Esophagus mucosa (tissue), 1 donor: ENCODE data around the gene AMOTL2. TPM values are rescaled to one million over a fixed set of nuclear protein-coding genes. Genes with fewer than 3 reads are reported as not detected.

Source experiments
- ATAC-seq: fragments of 200-7000 bp; cut with Tn5 transposase; one replicate; pipeline ENCODE4 v1.9.1; 2020
- total RNA-seq: library from RNA; stranded (reverse); gene quantifications from one replicate; pipeline ENCODE4 v1.2.4, GENCODE V29; 2023
- donor health status: DM: yes; HTN: yes; CAD: no.

The AMOTL2 gene
- total RNA-seq, 1 donor from 2014 or later: 33.2 TPM

- no peak for ATAC-seq
Observed at GRCh38 chr3:134366221-134366927, 7.9 kb downstream of the AMOTL2 start.

GRCh38 chr3:134365766-134366065, 8.5 kb downstream of the AMOTL2 start:
- no peak for ATAC-seq

- no peak for ATAC-seq
Observed at GRCh38 chr3:134364936-134365765, 9.1 kb downstream of the AMOTL2 start.

GRCh38 chr3:134364061-134364935, 9.9 kb downstream of the AMOTL2 start:
- peak; percentile 87 for ATAC-seq

GRCh38 chr3:134363381-134363755, 10.9 kb downstream of the AMOTL2 start:
- ATAC-seq: no peak

- no peak for ATAC-seq
Observed at GRCh38 chr3:134362670-134363380, 11.4 kb downstream of the AMOTL2 start.

- no peak for ATAC-seq
Observed at GRCh38 chr3:134362221-134362620, 12.0 kb downstream of the AMOTL2 start.

GRCh38 chr3:134361162-134361835, 12.9 kb downstream of the AMOTL2 start:
- no peak for ATAC-seq

GRCh38 chr3:134360046-134360445, 14.2 kb downstream of the AMOTL2 start:
- ATAC-seq: no peak

GRCh38 chr3:134359121-134360010, 14.9 kb downstream of the AMOTL2 start:
- ATAC-seq: no peak

- ATAC-seq: no peak
Observed at GRCh38 chr3:134357914-134358811, 16.1 kb downstream of the AMOTL2 start.

GRCh38 chr3:134357261-134357913, 16.9 kb downstream of the AMOTL2 start:
- no peak for ATAC-seq

- no peak for ATAC-seq
Observed at GRCh38 chr3:134356411-134357040, 17.7 kb downstream of the AMOTL2 start.

GRCh38 chr3:134355416-134355815, 18.8 kb downstream of the AMOTL2 start:
- ATAC-seq: no peak

GRCh38 chr3:134354612-134355251, 19.5 kb downstream of the AMOTL2 start:
- no peak for ATAC-seq

- ATAC-seq: peak; percentile 7
Observed at GRCh38 chr3:134353831-134354611, 20.2 kb downstream of the AMOTL2 start.

- ATAC-seq: no peak
Observed at GRCh38 chr3:134353171-134353825, 20.9 kb downstream of the AMOTL2 start.
